GM19397 (cell line): ENCODE measurements around the gene NSFL1C.
A peak's percentile ranks its signal among the peaks of the same experiment; 100 is the strongest.

ENCODE experiments used
- ATAC-seq: cut with Tn5 transposase; IDR thresholded peaks from one replicate; pipeline ENCODE4 v1.9.1; 2021; ENCODE audit warnings: mild to moderate bottlenecking, moderate library complexity; ENCODE audit not compliant: unreplicated experiment

NSFL1C gene

DNA sequence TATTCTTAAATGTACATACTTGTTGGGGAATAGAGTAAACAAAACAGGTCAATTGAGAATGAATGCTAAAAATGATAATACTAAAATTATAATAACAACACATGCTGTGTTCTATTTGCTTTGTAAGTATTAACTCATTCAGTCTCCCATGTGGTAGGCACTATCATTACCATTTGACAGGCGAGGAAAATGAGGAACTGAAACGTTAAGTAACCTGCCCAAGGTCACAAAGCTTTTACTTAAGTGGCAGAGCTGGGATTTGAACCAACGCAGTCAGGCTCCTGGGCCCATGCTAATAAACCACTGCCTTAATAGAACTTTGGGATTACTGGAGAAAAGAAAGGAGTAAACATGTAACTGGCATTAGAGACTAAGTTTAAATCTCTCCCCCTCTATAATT lies 3.8 kb downstream of the NSFL1C start:
- no peak for ATAC-seq

GRCh38 chr20:1462001-1462400 lies 4.6 kb downstream of the NSFL1C start:
- ATAC-seq: no peak

- ATAC-seq: no peak
These were observed 6.4 kb downstream of the NSFL1C start for GRCh38 chr20:1460275-1460674.

DNA sequence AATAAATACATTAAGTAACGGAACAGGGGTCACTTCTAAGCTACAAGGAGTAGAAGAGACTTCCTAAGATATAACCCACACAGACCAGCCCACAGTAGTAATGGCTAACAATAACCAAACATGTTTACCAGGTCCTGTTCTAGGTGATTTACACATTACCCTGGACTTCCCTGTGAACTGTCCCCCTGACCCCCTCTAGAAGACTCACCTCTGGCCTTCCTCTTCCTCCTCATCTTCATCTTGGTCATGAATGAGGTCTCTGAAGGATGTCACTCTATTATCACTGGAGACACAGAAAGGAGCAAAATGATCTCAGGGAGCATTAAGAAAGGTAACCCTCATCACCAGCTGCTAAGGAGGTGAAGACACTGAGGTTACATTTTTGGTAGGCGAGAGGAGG lies 8.7 kb downstream of the NSFL1C start:
- ATAC-seq: no peak

- no peak for ATAC-seq
These were observed 10.3 kb downstream of the NSFL1C start for GRCh38 chr20:1456300-1456699.

GRCh38 chr20:1450926-1451491 lies 15.6 kb downstream of the NSFL1C start:
- ATAC-seq: no peak

DNA sequence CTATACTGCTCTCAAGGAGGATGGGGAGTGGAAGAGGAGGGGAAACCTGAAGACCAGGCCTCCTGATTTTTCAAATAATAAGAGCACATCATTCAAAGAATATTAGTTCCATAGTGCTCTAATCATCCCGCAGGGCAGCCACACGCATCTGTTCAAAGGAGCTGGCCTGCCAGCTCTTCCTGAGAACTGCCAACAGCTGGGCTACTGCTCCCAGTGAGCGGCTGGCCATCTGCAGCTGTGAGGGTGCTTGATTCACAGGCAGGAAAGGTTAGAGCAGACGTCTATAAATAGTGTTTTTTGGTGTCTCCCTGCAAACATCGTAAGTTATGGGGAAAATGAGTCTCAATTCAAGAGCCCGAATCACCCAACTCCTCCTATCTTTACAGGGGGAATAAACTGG lies 17.3 kb downstream of the NSFL1C start:
- no peak for ATAC-seq

DNA sequence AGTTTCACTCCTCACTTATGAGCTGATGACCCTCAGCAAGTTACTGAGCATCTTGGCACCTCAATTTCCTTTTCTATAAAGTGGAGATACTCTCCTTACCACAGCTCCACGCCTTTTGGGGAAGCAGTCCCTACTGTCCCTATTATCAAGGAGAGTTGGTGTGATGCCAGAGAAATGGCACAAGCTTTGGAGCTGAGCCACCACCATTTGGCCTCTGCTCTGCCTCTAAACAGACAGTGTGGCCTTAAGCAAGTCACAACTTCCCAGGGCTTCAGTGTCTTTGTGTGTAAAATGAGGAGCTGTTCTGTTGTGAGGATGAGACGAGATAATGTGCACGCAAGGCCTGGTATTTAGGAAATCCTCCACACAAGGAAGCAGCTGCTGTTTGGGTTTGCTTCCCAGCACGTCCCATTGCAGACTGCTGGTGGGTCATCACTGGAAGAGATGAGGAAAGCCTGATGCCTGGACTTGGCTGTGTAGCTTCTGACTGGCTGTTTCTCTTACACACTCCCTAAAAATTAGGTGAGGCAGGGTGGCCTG lies 18.5 kb downstream of the NSFL1C start:
- ATAC-seq: no peak

- ATAC-seq: no peak
These were observed 20.1 kb downstream of the NSFL1C start for GRCh38 chr20:1446536-1446935.

DNA sequence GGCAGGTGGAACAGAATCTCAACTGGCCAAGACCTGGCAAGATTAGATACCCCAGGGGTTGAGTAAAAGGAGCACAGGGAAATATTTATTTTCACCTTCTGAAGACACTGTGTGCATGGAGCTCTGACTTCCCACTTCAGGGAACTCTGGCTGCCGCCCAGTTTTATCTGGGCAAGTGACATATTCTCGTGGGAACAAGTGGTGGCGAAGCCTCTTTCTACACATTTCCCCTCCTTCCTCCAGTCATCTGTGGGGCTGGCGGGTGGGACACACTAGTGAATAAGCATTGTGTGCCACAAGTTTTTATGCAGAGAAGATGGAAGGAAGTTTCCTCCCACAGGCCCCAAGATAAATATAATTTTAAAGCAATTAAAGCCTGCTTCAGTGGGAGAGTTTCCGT lies 23.6 kb downstream of the NSFL1C start:
- ATAC-seq: no peak

DNA sequence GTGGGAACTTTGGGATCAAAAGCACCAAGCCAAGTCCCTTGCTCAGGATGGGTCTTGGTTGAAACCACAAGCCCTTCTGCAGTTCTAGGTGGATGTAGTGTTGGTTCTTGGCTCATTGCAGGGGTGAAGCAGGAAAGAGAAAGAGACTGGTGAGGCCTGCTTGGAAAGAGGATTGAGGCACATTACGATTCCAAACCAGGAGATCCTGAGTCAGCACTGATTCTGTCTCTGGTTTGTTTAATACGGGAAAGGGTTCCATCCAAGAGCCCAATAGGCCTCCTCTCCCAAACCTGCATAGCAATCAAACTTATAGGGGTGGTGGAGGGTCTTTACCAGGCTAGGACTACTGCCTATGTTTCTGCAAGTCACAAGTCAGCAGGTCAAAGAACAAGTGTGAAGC lies 24.3 kb downstream of the NSFL1C start:
- no peak for ATAC-seq

DNA sequence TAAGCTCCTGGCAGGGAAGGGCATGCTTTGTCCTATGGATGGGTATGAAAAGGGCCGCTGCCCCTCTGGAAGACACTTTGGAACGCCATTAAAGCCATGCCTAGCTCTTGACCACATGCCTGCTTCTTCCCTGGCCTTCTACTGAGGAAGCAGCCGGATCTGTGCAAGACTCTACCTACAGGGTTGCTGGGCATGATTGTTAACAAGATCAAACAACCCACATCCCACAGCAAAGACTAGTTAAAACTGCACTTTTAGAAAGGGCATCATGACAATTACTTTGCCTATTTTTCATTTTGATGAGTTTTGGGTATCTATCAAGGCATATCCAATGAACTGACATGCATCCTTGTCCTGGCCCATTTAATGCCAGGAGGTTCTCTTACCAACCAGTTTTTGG lies 25.5 kb downstream of the NSFL1C start:
- no peak for ATAC-seq

GRCh38 chr20:1440024-1440423 lies 26.6 kb downstream of the NSFL1C start:
- no peak for ATAC-seq

GRCh38 chr20:1438361-1438760 lies 28.3 kb downstream of the NSFL1C start:
- ATAC-seq: no peak

DNA sequence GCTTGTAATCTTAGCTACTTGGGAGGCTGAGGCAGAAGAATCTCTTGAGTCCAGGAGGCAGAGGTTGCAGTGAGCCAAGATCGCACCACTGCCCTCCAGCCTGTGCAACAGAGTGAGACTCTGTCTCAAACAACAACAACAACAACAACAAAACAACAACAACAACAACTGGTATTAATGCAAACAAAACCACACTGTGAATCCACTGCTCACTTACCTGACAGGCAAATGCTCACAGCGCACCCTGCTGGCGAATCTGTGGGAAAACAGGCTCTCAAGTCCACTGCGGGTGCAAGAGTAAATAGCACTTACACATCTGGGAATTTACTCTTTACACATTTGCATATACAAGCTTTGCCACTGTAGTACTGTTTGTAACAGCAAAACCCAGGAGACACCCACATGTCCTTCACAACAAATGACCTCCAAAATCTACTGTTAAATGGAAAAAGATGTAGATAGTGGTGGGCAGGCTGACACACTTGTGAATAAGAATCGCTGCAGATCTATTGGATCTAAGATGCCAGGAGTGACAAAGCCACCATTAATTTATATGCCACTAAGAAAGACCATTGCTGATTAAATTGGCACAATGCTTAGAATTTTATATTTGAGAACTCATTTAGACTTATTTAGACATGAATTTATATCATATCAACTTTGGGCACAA lies 29.3 kb downstream of the NSFL1C start:
- no peak for ATAC-seq

- ATAC-seq: no peak
These were observed 30.4 kb downstream of the NSFL1C start for GRCh38 chr20:1436263-1436662.

- ATAC-seq: no peak
These were observed 31.3 kb downstream of the NSFL1C start for GRCh38 chr20:1435337-1435699.

DNA sequence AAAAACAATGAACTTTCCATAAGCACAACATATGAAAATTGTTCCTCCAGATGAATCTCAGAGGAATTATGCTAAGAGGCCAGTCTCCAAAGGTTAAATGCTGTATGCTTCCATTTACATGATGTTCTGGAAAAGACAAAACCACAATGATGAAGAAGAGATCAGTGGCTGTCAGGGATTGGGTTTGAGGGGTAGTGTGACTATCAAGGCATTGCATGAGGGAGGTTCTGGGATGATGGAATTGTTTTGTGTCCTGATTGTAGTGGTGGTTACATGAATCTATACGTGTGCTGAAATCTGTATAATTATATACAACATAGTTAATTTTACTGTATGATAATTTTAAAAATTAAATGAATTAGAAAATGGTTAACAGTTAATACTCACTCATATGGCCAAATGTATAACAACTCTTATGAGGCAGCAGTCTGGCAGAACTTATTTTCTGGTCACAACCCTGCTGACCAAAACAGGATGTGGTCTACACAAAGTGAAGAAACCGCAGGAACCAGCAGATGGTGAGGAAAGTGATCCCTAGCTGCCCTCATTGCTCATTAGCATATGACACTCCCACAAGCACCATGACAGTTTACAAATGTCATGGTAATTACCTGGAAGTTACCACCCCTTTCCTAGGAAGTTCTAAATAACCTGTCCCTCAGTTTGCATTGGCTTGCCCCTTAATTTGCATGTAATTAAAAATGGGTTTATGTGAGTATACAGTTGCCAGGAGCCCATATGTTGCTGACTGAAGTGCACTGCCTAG lies 31.9 kb downstream of the NSFL1C start:
- ATAC-seq: peak; percentile 88

DNA sequence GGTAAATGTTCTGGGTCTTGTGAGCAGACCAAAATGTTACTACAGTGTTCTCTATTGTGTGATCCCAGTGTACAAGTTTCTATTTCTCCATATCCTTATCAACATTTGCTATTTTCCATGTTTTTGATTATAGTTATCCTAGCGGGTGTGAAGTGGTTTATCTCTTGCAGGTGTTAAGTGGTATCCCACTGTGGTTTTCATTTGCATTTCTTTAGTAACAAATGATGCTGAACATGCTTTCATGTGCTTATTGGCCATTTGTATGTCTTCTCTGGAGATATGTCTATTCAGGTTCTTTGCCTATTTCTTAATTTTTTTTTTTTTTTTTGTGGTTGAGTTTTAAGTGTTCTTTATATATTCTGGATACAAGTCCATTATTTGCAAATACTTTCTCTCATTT lies 35.5 kb downstream of the NSFL1C start:
- no peak for ATAC-seq

GRCh38 chr20:1430004-1430451 lies 36.6 kb downstream of the NSFL1C start:
- ATAC-seq: no peak

DNA sequence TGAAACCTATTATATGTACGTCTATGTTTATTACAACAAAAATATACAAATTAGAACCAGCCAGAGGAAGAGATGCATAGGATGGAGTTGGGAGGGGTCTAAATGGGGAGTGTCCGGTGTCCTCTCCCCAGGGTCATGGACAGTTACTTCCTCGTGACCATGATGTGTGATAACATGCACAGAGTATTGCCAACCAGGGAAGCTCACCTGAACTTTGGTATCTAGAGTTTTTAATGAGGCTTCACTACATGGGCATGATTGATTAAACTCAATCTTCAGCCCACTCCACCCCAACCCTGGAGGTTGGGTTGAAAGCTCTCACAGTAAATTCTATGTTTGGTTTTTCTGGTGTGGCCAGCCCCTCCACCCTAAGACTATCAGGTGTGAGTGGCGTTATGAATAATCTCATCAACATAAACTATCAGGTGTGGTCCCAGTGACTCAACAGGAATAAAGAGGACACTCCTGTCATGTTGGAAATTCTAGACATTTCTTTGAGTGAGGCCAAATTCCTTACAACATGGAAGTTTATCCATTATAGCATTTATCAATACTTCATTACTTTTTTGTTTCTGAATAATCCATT lies 37.4 kb downstream of the NSFL1C start:
- ATAC-seq: no peak
